BE2C (cell line): ENCODE measurements around the gene STIP1.

ENCODE experiments used
- DNase-seq: peaks from one replicate; pipeline ENCODE4 v3.0.0-alpha.2; 2020
- H3K27me3 ChIP-seq: fragments of 250-450 bp; sonication (Bioruptor Pico); 2 replicates; pipeline ENCODE4 v1.5.1; 2020; ENCODE audit warnings: mild to moderate bottlenecking
- H3K36me3 ChIP-seq: fragments of 250-450 bp; sonication (Bioruptor Pico); 2 replicates; pipeline ENCODE4 v1.5.1; 2020; ENCODE audit warnings: mild to moderate bottlenecking
- H3K4me1 ChIP-seq: fragments of 250-450 bp; sonication (Bioruptor Pico); 2 replicates; pipeline ENCODE4 v1.5.1; 2020
- H3K4me3 ChIP-seq: 2 replicates; pipeline ENCODE4 v1.5.1; 2011; ENCODE audit warnings: low read depth, low read length
- H3K9me3 ChIP-seq: fragments of 250-450 bp; sonication (Bioruptor Pico); 2 replicates; pipeline ENCODE4 v1.5.1; 2020
- TF ChIP-seq, protein P1 (sequence below): IDR thresholded peaks from 2 replicates; pipeline ENCODE4 v1.5.1; 2012; ENCODE audit warnings: mild to moderate bottlenecking, low read depth, low read length

The STIP1 gene

GRCh38 chr11:64234647-64235379 lies 48.8 kb downstream of the STIP1 start:
- H3K4me3 ChIP-seq = peak overlapping the region; percentile 49
- no peaks in the 10 kb centered on the region; the same call in 1 of the 2 replicates for H3K4me1 ChIP-seq
- no peaks in the 10 kb centered on the region for H3K36me3 ChIP-seq
- H3K27me3 ChIP-seq = no peaks in the 10 kb centered on the region
- TF ChIP-seq, protein P1, sequence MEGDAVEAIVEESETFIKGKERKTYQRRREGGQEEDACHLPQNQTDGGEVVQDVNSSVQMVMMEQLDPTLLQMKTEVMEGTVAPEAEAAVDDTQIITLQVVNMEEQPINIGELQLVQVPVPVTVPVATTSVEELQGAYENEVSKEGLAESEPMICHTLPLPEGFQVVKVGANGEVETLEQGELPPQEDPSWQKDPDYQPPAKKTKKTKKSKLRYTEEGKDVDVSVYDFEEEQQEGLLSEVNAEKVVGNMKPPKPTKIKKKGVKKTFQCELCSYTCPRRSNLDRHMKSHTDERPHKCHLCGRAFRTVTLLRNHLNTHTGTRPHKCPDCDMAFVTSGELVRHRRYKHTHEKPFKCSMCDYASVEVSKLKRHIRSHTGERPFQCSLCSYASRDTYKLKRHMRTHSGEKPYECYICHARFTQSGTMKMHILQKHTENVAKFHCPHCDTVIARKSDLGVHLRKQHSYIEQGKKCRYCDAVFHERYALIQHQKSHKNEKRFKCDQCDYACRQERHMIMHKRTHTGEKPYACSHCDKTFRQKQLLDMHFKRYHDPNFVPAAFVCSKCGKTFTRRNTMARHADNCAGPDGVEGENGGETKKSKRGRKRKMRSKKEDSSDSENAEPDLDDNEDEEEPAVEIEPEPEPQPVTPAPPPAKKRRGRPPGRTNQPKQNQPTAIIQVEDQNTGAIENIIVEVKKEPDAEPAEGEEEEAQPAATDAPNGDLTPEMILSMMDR = no peak
- peak; percentile 46 for DNase-seq
- no peaks in the 10 kb centered on the region for H3K9me3 ChIP-seq

- Histone ChIP-seq H3K27me3 (no peaks in the 10 kb centered on the region), H3K36me3 (no peaks in the 10 kb centered on the region), H3K4me3 (peak overlapping the region; percentile 49), H3K9me3 (no peaks in the 10 kb centered on the region), H3K4me1 (peaks cover 4% of the 10 kb centered on the region)
- no peak for DNase-seq
- TF ChIP-seq, protein P1 = no peak
Measured at GRCh38 chr11:64235437-64236161, 49.6 kb downstream of the STIP1 start.

DNA sequence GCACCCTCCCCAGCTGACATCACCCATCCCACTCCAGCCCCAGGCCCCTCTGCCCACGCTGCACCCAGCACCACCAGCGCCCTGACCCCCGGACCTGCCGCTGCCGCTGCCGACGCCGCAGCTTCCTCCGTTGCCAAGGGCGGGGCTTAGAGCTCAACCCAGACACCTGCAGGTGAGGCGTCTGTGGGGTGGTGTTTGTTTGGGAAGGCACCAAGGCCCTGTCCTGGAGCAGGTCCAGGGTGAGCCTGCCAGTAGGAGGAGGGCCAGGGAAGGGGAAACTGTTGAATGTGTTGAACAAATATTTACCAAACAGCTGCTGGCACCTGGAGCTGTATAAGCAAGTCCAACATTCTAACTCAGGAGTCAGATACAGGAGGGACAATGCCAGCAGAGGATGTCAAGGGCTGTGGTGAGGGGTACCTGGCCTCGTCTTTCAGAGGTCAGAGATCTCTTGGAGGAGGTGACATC lies 51.5 kb downstream of the STIP1 start:
- Histone ChIP-seq H3K27me3 (no peaks in the 10 kb centered on the region), H3K9me3 (no peaks in the 10 kb centered on the region), H3K4me1 (peaks cover 4% of the 10 kb centered on the region), H3K4me3 (no peak overlapping the region), H3K36me3 (no peaks in the 10 kb centered on the region)
- no peak for DNase-seq
- TF ChIP-seq, protein P1 = no peak

DNA sequence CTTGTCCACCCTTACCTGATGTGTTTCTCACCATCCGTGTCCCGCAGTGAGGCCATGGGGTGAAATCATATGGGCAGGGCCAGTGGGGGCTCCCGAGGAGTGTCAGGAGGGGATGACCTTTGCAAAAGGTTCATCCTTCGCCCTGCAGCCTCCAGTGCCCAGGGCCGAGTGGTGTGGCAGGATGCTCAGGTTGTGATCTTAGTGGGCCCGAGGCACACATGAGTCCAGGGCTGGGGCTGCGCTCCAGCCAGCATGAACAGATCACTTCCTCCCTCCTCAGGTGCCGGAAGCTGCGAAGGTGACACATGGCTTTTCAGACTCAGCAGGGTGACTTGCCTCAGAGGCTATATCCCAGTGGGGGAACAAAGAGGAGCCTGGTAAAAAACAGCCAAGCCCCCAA lies 52.1 kb downstream of the STIP1 start:
- no peak for DNase-seq

DNA sequence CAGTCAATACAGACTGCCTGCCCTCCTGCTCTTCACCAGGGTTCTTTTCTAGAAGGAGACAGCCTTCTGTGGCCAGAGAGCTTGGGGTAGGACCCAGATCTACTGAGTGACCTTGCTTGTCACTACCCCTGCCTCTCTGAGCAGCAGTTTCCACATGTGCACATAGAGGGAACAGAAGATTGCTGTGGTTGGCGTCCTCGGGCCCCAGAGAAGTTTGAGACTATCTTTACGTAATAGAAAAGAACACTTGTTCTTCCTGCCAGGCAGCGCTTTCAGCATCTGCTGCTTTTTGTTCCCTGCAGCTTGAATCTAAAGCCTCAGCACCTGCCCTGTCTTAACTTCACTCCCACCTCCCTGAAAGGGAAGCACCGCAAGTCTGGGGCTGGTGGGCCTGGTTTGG lies 53.0 kb downstream of the STIP1 start:
- TF ChIP-seq, protein P1 = no peak
- no peaks in the 10 kb centered on the region for H3K36me3 ChIP-seq
- no peak overlapping the region for H3K4me3 ChIP-seq
- peaks cover 4% of the 10 kb centered on the region for H3K4me1 ChIP-seq
- no peaks in the 10 kb centered on the region for H3K27me3 ChIP-seq
- DNase-seq = no peak
- no peaks in the 10 kb centered on the region for H3K9me3 ChIP-seq

More for the DNA sequence above, 52.1 kb downstream of the STIP1 start:
- H3K4me1 ChIP-seq = peaks cover 4% of the 10 kb centered on the region
- no peaks in the 10 kb centered on the region for H3K27me3 ChIP-seq
- H3K4me3 ChIP-seq = no peak overlapping the region
- no peaks in the 10 kb centered on the region for H3K36me3 ChIP-seq
- no peaks in the 10 kb centered on the region for H3K9me3 ChIP-seq
- TF ChIP-seq, protein P1 = no peak
